GM12872 (cell line): Measurements from ENCODE around the gene SPATS1.

Experiments used
- CTCF ChIP-seq: IDR thresholded peaks from 3 replicates; pipeline ENCODE4 v1.5.1; 2011; ENCODE audit warnings: low read depth, mild to moderate bottlenecking, low read length, moderate library complexity; ENCODE audit not compliant: insufficient read depth

Gene SPATS1

GRCh38 chr6:44339763-44340625 is 2.5 kb upstream of the SPATS1 start:
- no peak for TF ChIP-seq CTCF

GRCh38 chr6:44341095-44341890 is 1.2 kb upstream of the SPATS1 start:
- TF ChIP-seq CTCF = no peak

GRCh38 chr6:44342052-44342451 is 398 bp upstream of the SPATS1 start:
- TF ChIP-seq CTCF = no peak

- no peak for TF ChIP-seq CTCF
Observed at GRCh38 chr6:44349904-44350649, 7.6 kb downstream of the SPATS1 start.

GRCh38 chr6:44352259-44352658 is 9.8 kb downstream of the SPATS1 start:
- TF ChIP-seq CTCF = no peak

- no peak for TF ChIP-seq CTCF
Observed at GRCh38 chr6:44353336-44353735, 10.9 kb downstream of the SPATS1 start.

GRCh38 chr6:44355640-44356039 is 13.2 kb downstream of the SPATS1 start:
- TF ChIP-seq CTCF = no peak
